HG03066 (cell line): ENCODE data around the gene WFS1.

Experiments used
- ATAC-seq: cut with Tn5 transposase; IDR thresholded peaks from one replicate; pipeline ENCODE4 v1.9.1; 2021; ENCODE audit warnings: low read depth; ENCODE audit not compliant: unreplicated experiment

Gene WFS1

DNA sequence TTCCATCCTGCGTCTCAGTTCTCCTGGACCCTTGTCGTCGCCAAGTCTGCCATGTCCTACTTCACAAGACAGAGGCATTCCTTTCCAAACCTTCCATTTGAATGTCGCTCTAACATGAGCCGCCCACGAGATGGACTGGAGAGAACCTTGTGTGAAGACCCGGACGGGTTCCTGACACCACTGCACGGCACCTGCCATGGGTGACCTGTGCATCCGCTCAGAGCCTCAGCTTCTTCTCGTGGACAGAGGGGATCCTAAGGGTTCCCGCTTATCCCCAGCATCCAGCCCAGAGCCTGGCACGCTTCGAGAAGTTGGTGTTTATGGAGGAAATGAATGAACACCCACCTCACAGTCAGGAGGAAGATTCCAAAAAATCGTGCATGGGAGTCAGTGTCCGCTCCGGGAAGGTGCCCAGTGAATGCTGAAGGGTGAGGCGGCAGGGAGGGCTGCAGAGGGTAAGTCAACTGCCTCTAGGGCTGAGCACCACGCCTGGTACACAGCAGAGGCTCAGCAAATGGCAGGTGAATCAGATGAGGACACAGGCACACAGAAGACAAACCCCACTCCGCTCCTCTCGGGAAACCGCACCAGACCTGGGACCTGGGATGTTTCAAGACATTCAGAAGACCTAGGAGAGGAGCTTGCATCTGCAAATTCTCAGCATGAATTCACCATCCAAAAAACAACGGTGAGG lies 52.6 kb downstream of the WFS1 start:
- ATAC-seq, result no peak

DNA sequence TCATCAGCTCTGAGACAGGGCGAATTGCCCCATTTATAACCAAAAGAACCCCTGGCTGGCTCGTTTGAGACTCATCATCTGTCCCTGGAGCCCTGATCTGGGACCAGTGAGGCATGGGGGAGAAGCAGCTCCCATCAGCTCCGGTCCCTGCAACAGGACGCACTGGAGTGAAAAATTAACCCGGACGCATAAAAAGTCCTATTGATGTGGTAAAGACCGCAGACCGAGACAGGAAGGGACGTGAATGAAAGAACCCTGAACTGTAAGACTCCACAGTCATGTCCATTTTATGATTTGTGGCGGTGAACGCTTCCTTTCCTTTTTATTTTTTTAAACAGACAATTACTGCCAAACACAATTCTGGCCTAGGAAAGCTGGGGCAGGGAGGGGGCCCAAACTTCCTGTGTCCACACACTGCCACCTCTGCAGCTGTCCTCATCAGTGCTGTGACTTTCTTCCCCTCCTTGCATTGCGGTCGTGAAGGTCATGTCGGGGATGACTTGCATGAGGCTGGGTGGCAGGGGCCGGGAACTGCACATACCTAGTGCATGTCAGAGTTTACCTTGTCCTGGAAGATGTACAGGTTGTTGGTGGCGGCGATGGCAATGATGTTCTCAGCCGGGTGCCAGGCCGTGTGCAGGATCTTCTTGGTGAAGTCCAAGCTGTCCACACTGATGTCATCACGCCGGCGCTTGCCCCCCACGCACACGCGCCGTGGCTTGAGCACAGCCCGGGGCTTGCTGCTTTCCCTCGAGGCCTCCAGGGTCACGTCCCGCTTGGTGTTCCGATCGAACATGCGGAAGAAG lies 53.3 kb downstream of the WFS1 start:
- no peak for ATAC-seq

DNA sequence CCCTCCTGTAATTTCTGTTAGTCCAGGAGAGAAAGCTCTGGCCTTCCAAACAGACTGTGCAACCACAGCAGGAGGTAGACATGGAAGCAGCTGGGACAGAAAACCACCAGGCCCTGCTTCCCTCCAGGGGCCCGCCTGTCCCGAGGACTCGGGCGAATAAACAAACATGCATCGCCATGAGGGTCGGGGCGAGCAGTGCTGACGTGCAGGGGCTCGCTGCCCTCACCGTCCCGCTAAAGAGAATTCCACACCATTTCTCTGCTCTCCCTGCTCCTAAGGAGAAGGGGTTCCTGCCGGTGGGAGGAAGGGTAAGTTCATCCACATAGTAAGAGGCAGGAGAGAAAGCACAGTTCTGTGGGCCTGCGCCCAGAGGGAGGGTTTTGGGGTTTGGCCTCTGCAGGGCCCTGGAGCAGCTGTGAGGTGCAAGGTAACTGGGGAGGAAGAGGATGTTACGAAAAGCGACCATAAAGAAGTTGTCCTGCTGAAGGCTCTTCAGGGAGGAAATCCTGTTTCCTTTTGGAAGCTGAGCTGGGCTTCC lies 54.9 kb downstream of the WFS1 start:
- no peak for ATAC-seq

DNA sequence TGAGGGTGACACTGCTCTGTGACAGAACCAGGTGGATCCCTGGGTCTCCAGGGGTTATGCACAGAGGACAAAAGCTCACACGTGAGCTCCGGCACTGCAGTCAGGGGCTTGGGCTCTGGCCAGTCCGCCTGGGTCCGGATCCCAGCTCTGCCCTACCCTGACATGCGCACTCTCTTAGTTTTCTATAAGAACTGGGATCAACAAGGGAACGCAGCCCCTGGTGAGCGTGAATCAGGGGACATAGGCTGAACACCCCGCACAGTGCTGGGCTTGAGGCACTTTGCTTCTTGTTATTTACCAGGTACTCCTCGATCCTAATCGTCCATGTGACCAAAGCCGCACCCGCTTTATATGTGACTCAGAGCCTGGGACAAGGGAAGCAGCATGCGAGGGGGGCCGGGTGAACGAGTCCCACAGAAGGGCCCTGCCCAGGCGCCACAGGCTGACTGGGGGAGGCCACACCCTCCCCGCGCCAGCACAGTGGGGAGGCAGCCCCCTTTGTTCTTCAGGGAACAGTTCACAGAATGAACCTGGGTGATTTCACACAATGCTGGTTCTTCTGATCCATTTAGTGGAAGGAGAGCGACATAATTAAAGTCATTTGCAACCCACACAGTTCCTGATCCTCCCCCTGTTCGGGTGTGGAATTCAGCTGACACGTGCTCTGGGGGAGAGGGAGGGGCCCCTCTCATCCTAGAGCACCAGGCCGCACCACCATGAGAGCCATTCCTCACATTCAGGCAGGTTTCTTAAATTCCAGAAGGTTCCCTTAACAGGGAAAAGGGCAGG lies 55.5 kb downstream of the WFS1 start:
- no peak for ATAC-seq

DNA sequence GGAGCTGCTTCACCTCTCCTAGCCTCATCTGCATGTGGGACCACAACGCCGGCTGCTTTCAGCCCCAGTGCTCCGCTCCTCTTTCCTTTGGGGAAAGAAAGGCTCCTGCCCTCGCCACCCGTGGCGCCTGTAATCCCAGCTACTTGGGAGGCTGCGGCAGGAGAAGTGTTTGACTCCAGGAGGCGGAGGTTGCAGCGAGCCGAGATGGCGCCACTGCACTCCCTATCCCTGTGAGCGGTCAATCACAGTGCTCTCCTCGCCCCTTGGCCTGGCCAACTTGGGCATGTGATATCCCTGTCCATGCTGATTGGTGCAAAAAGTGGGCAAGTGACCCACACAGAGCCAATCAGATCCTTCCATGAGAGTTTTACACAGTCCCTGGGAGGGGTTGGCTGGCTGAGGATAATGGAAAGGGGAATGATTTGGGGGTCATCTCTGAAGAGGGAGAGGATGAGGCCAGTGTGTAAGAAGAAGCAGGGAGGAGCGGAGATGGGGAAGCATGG lies 56.2 kb downstream of the WFS1 start:
- ATAC-seq, result no peak

DNA sequence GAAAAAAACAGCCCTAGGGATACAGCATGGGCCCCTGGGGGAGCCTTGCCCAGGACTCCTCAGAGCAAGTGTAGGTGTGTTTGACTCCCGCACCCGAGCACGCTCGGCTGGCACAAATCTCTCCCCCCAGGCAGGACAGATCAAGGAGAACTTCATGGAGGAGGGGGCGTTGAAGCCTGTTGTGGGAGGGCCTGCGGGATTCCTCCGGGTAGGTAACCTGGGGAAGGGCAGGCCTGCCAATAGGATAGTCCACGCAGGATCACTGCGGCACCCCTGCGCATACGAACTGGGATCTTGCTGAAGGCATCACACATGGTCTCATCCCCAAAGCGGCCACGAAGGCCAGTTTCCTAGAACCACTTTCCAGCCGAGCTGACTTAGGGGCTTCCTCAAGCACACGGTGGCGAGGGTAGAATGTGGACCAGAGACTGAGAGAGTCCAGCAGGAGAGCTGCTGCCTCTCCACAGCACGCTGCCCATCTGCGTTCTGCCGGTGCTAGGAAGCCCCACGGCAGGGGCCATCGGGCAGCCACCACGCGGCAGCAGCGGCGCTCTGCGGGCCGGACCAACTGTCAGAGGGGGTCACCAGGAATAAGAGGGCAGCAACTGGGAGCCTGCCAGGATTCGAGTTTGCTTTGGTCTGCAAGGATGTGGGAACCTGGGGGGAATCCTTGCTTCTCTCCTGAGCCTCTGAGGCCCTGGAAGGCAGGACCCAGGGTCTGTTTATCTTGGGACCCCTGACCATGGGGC lies 56.8 kb downstream of the WFS1 start:
- no peak for ATAC-seq

DNA sequence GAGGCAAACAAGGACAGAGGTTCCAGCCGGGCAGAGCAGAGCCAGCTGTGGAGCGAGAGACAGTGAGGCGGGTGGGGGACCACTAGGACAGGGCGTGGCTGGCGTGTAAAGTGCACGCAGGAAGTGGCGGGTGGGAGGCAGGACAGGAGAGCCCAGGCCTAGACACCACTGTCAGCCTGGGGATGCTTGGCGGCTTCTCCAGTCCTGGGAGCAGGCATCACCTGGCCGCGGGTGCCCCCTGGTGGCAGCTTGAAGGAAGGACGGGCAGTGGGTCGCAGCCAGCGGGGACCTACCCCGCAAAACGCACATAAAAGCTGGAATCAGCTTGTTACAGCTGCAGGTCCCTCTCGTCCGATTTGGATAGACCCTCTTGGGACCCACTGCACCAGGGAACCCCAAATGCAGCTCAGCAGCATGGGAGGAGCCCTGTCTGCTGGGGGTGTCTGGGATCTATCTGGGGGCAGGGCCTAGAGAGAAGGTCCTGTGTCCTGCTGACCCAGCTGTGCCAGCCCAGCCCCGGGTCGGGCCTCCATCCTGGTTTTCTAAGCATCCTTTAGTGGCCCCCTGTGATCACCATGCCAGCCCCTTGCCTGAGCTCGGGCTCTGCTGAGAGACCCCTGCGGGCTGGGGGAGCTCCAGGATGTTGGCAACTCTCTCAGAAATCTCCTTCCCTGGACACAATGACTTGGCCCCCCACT lies 57.7 kb downstream of the WFS1 start:
- peak; percentile 55 for ATAC-seq

DNA sequence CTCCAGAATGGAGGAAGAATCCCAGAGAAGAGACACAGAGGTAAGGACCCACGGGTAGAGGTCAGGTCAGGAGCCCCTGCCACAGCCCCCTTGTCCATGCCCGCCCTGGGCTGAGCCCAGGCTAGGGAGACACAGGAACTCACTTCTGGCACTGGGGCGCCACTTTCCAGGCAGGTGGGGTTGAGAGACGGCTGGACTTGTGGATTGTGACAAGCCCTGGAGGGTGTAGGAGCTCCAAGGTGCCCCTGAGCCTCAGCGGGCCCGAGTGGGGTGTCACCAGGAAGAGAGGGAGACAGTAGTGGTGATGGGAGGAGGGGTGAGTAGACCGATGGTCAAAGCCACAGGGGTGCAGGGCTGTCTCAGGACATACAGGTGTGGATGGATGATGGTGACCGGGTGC lies 58.9 kb downstream of the WFS1 start:
- no peak for ATAC-seq

DNA sequence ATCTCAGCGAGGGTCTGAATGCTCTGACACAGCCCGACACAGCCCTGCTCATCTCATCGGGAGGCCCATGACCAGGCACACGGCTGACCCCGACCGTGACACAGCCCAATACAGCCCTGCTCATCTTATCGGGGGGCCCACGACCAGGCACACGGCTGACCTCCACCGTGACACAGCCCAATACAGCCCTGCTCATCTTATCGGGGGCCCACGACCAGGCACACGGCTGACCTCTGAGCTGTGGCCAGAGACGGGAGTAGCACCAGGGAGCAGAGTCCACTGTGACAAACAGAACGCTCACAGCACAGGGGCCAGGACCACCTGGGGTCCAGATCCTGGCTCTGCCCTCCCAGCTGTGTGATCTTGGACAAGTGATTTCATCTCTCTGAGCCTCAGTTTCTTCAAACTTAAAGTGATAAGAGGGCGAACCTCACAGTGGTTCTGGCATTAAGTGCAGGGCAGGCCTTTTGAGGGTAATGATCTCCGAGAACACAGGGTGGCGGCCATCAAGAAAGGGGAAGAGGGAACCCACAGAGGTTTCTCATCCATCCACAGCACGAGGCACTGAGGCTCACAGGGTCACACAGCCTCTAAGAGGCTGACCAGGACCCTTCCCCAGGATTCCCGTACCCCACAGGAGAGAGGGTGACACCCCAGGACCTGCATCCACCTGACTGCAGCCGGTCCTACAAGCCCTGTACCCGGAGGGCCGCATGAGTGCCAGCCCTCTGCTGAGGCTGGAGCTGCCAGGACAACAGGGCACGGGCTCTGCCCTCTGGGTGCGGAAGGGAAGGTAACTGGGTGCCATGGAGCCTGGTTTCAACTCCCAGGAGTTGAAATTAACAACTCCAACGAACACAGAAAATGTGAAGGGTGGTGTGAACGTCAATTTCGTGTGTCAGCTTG lies 60.1 kb downstream of the WFS1 start:
- no peak for ATAC-seq

DNA sequence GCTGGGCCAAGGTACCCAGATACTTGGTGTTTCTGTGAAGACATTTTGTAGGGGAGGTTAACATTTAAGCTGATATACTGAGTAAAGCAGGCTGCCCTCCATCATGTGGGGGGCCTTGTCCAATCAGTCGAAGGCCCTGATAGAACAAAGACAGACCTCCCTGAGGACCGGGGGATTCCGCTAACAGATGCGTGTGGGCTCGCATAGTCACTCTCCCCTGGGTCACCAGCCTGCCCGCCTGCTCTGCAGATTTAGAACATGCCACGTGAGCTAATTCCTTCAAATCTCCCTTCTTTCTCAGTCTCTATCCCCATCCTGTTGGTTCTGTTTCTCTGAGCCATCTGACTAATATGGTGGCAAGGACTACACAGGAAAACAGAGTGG lies 60.7 kb downstream of the WFS1 start:
- no peak for ATAC-seq

DNA sequence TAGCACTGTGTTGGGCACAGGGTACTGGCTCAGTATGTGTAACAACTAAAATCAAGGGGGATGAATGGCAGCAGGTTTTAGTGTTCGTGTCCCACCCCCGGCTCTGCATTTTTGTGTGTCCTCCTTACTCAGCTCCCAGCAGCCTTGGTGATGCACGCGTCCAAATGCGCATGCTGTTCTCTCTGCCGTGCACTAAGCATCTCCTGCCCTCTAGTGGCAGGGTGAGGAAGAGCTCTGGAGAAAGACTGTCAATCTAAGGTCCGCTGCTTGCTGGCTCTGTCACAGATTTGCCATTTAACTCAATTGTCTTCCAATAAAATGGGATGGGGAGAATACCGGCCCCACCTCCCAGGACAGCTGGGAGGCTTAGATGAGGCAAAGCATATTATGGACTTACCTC lies 61.4 kb downstream of the WFS1 start:
- no peak for ATAC-seq

DNA sequence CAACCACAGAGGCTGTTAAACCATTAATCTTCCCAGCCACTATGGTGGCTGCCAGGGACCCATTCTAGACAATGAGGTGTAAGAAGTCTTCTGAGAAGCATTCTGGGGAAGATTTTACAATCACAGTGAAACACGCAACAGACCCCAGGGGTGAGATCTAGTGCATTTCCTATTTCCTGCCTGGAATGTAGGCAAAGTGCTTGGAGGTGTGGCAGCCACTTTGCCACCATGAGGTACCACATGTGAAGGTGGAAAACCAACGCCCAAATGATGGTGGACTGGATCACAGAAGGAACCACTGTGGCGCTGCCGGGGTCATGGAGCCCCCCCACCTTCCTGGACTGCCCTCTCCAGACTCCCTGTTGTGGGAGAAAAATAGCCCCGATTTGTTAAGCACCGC lies 61.8 kb downstream of the WFS1 start:
- ATAC-seq, result no peak

DNA sequence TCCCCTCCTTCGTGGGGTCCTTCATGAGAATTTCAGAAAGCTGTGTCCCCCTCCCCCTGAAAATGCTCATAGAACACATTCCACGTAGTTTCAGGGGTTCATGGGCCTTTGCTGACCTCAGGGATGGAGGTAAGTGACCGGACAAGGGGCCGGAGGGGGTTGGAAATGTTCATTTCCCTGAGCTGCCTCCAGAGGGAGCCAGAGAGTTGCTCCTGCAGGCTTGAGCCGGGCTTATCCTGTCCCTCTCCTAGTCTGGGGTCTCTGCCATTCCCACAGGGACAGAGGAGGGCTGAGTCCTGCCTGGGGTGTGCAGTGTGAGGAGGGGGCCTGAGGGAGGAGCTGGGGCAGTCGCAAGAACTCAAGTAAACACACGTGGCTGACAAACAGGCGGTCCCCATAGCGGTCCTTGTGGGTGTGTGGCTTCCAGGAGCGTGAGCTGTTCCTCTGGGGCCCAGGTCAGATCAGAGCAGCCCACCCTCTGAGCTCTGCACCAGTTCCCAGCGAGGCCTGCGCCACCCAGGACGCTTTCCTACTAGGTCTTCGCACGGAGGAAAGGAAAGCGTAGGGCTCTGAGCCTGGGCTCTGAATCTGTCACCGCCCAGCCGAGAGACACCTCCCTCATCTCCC lies 62.5 kb downstream of the WFS1 start:
- ATAC-seq, result no peak

DNA sequence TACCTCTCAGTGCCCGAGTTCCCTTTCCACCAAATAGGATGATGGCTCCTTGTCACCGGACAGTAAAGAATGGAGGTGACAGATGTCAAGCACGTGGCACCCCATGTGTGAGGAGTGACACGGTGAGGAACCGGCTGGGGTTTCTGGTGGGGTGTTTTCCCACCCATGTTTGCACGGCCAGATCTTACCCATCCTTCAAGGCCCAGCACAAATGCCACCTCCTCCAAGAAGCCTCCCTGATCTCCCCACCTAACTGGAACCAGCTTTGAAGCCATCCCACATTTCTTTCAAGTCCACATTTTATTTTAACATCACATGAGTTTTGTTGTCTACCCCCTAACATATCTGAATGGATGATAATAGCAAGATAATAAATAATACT lies 63.0 kb downstream of the WFS1 start:
- ATAC-seq, result no peak

DNA sequence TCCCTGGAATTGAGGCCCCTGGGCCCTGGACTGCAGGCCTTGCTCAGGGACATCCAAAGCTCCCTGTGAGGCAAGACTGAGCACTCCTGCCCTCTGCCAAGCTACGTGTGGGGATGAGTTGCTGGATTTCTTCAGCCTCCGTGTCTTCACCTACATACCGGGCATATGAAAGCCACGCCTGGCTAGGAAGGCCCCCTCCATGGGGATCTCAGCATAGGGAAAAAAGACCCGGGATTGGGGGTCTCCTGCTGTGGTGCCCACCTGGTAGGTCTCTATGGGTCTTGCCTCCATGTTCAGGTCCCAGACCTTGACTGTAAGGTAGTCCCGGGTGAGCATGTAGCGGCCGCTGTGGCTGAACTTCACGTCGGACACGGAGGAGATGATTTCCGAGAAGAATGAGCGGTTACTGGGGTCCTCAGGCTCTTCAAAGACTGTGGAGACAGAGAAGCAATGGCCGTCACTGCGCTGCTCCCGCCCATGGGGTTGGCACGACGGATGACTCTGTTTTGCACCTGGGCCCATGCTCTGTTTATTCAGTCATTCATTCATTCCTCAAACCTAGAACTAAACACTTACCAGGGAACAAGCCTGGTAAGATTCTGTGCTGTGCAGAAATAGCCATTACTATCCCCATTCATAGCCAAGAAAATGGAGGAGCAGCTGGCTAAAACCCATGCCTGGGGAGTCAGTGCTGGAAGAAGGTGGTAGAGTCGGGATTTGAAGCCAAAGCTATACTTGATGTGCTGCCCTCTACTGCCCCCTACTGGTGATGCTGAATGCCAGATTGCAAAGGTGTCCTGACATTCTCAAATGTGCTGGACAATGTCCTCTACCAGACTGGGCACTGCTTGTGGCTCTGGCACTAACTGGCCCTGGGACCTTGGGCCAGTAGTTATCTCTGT lies 63.9 kb downstream of the WFS1 start:
- no peak for ATAC-seq

DNA sequence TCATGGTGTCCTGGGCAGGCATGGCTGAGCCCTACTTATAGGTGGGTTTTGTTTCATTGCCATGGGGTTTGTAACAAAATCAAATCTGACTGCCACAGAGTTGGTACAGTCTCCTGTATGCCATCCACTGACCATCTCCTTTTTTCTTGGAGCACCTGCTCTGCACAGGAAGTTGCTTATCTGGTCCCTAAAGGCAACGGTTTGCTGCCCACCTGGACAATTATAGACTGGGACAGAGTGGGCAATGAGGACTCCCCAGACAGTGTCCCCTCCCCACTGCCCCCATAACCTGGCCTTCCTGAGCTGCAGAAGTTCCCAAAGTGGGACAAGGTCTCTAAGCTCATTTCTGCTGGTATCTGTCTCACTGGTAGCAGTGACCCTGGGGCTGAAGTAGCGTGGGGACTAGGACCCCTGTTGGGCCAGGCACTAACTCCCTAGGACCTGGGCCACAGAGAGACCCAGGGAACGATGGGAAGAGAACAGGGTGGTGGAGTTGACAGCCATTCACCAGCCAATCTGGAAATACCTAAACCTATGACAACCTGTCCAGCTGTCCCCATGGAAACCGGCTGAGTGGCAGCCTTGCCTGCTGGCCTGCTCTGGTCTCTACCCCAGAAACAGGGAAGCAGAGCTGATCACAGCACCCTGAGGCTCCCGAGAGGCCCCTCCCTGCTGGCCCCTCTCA lies 64.7 kb downstream of the WFS1 start:
- ATAC-seq, result no peak
